ENCODE measurements around the gene C5orf46. TPM values are rescaled to one million over a fixed set of nuclear protein-coding genes. Genes with fewer than 3 reads are reported as not detected.

Gene C5orf46
- polyA plus RNA-seq, 1 of the 3 experiments (the other 2 are of a cell fraction) = 4.1 TPM

- DNase-seq = no peak
- ChIA-PET POLR2A (no interaction called here), CTCF (interaction anchor here (2.1 to 4.0 kb wide), 4 partner anchors 10 to 215 kb away, joined by 5 to 23 read pairs (median 14); no protein-coding TSS in a partner anchor)
- 22% methylated on average over 2 of the region's 2 CpGs for WGBS (ENCODE audit: low lambda C conversion rate)
- no peaks in the 10 kb centered on the region for H3K9me2 ChIP-seq
- no peaks in the 10 kb centered on the region for H4K20me1 ChIP-seq (ENCODE audit: insufficient read depth)
- H3K4me1 ChIP-seq (ENCODE audit: control insufficient read depth in 1 of 2, insufficient read depth in 2 of 2, low read depth in 1 of 2, low read length in 1 of 2) = no peaks in the 10 kb centered on the region
- no peak overlapping the region for H3K9ac ChIP-seq
- no peaks in the 10 kb centered on the region for H3K27me3 ChIP-seq (ENCODE audit: insufficient read depth)
- no peak overlapping the region for H3K4me3 ChIP-seq (ENCODE audit: low read depth in 2 of 2, low read length in 1 of 2)
- H3K36me3 ChIP-seq (replicated peaks in 1 of 2; ENCODE audit: control insufficient read depth in 1 of 2, insufficient read depth in 2 of 2, low read length in 1 of 2) = no peaks in the 10 kb centered on the region
- H3K9me3 ChIP-seq = no peaks in the 10 kb centered on the region
- TF ChIP-seq SMC3 (IDR thresholded peaks at IDR 0.05; ENCODE audit: low read depth, low read length) (no peak), EZH2phosphoT487 (IDR thresholded peaks at IDR 0.05; ENCODE audit: borderline replicate concordance, low read depth) (no peak), CHD2 (IDR thresholded peaks at IDR 0.05; ENCODE audit: low read length, partially characterized antibody) (no peak), NFIC (IDR thresholded peaks at IDR 0.05; ENCODE audit: borderline replicate concordance) (no peak), EP300 (IDR thresholded peaks at IDR 0.05; ENCODE audit: borderline replicate concordance in 1 of 2, low read depth in 1 of 2, low read length in 1 of 2) (no peak), RCOR1 (IDR thresholded peaks at IDR 0.05; ENCODE audit: low read length) (no peak), POLR2AphosphoS5 (IDR thresholded peaks at IDR 0.05; ENCODE audit: low read depth, low read length) (no peak), IRF3 (IDR thresholded peaks at IDR 0.05; ENCODE audit: low read depth, low read length) (no peak), ELF1 (IDR thresholded peaks at IDR 0.05) (no peak), JUND (IDR thresholded peaks at IDR 0.05) (no peak), MEF2A (IDR thresholded peaks at IDR 0.05; ENCODE audit: borderline replicate concordance, low read depth) (no peak), FOSL2 (IDR thresholded peaks at IDR 0.05; ENCODE audit: borderline replicate concordance, low read depth) (no peak), MAX (IDR thresholded peaks at IDR 0.05; ENCODE audit: low read depth) (no peak)
- H3K4me2 ChIP-seq = no peak overlapping the region
- no peak overlapping the region for H2AFZ ChIP-seq (ENCODE audit: low read depth)
- H3F3A ChIP-seq (replicated peaks; ENCODE audit: insufficient read depth) = no peaks in the 10 kb centered on the region
- no peak overlapping the region for H3K27ac ChIP-seq (ENCODE audit: low read depth in 2 of 2, low read length in 1 of 2)
- no peaks in the 10 kb centered on the region for H3K79me2 ChIP-seq (ENCODE audit: insufficient read depth)
Observed at GRCh38 chr5:147842869-147843268, 63.5 kb downstream of the C5orf46 start.

Other genes starting within 250 kb of the C5orf46 start
- gene JAKMIP2, start 123.8 kb downstream of the C5orf46 start, polyA plus RNA-seq (2012; rRNA removed) = 1.8 and 2.1 TPM in 2 replicates
- not detected in 2 replicates for gene SPINK1, start 74.9 kb downstream of the C5orf46 start, polyA plus RNA-seq (2012; rRNA removed)
- gene SCGB3A2, start 27.8 kb downstream of the C5orf46 start, polyA plus RNA-seq (2012; rRNA removed) = not detected in 2 replicates
- not detected in 2 replicates for gene SPINK5, start 157.4 kb upstream of the C5orf46 start, polyA plus RNA-seq (2012; rRNA removed)